ENCODE measurements around the gene MEG3.

Gene MEG3

DNA sequence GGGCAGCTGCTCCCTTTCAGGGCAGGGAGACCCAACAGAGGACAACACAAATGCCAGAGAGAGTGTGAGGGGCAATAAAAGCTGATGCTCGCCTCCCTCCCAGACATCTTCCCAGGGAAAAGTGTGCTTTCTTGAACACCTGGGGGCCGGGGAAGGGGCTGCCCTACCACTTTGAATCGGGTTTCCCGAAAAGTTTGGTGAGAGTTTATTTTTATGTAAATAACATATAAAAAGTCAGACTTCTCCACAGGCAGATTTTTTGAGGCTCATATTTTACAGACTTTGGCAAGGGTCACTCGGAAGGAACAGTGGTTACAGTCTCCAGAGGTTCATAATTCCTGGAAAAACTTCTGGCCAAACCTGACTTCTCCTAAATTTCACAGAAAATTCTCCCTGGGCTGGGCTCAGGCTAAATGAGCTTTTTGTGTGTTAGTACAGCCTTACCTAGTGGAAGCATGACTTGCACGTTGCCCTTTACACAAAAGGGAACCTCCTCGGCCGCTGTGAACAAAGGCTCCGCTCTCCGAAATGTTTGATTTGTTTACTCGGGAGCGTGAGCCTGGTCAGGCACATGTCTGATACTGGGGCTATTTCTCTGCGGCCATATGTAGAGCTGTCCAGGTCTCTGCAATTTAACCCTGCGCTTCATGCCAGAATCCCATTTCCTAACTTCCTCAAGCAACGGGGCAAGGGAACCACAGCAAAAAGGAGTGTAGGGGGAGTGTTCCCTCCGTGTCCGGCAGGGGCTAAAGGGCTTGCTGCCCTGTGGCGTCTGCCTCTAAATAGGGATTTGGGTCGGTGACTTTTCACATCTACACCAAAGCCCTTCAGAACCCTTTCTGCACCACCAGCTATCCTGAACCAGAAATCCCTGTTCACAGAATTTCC is 74.2 kb downstream of the MEG3 start:
- no peak for DNase-seq (ENCODE audit: low read depth, low spot score)
- H3K4me3 ChIP-seq (ENCODE audit: low read length): no peak overlapping the region

DNA sequence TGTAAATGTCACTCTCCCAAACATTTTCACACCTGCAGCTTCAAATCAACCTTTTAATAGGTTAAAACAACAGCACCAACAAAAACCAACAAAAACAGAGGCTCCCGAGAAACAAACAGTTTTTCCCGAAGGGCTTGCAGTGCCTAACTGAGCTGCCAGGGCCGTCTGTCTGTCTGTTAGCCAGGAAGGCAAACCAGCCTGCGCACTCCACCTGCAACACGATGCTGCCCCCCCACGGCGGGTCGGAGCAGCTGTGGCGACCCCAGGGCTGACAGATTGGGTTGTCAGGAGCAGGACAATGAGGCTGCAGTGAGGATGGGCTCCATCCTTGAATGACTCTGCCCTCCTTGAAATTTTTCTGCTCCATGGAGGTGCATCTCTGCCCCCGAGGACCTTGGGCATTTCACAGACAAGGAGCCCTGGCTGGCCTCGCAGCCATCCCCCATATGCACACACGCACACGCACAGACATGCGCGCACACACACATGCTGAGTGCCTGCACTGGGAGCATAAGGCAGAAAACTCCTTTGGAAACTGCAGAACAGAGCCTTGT is 75.0 kb downstream of the MEG3 start:
- H3K4me3 ChIP-seq (ENCODE audit: low read length): no peak overlapping the region

DNA sequence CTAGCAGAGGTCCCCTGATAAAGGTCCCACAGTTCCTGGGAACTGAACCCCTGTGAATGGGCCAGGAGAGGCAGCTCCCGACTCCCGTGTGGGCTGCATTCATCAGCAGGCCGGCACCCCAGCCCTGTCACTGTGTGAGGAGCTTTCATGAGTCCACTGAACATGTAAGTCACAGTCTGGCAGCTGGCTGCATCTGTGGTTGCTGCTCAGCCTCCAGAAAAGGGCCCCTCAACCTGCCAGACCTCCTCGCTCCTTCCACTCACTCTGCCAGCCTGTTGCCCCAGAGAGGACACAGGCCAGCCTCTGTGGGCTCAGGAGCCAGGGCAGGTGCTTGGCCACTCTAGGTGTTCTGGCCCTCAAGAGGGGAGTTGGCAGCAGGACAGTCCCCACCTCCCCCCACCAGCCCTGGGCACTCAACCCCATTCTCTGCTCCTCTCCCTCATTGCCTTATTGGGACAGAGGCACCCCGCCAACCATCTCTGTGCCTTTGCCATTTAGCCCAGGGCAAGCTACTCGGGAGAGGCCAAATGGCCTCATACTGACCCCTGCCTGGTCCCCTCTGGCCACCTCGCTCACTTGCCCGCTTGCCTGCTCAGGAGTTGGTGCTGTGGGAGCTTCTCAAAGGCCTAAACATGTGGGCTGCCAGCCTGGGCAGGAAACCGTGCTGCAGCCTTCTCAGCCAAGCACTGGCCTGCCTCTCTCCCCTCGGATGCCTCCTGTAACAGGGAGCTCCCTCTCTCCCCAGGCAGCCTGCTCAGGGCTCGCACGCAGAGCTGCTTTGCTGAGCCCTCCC is 75.7 kb downstream of the MEG3 start:
- no peak overlapping the region for H3K4me3 ChIP-seq (ENCODE audit: low read length)
- DNase-seq (ENCODE audit: low read depth, low spot score): no peak

More for the DNA sequence above, 75.0 kb downstream of the MEG3 start:
- peak; percentile 10 for DNase-seq (ENCODE audit: low read depth, low spot score)

DNA sequence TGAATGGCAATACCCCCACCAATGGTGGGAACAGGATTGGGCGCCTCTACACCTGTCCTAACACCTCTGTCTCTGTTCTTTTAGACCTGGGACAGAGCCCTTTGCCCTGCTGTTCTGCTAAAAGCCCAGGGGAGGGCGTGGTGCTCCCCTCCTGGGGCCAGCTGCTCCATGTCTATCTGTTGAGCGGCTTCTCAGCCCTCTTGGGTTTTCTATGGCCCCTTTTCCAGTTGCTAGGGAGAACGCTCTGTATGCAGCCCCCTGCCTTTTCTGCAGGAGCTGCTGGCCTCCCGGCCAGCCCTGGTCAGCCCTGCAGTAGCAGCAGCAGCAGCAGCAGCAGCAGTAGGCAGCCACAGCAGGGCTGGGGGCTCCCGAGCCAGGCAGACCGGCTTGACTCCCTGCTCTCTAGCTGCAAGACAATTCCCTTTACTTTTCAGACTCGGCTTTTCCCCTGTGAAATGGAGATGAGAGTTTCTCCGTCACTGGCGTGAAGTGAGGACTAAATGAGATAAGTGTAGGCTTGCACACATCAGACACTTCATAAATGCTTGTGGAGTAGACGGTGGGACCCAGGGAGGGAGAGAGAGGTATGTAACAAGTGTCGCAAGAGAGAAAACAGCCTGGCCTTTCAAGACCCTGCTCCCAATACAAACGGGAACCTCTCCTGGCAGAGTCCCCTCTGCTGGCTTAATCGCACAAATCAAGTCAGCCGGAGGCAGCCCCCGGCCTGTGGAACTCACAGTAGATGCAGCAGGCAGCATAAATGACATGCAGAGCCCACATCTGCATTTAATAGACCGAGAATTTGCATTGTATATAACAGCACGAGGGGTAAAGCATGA is 76.6 kb downstream of the MEG3 start:
- H3K4me3 ChIP-seq (ENCODE audit: low read length): no peak overlapping the region
- DNase-seq (ENCODE audit: low read depth, low spot score): peak; percentile 2

DNA sequence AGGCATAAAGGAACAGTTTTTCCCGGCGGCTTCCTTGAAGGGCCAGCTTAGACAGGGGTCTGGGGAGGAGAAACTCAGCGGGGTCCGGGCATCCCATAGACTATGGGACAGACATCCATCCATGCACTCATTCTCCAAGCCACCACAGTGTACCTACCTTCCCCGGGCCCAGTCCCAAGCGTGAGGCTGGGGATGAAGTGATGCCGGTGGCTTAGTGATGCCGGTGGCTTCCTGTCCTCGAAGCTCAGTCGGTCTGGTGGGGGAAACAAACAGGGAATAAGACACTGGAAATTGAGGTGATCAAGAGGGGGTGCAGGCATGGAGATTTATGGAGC is 77.2 kb downstream of the MEG3 start:
- no peak for DNase-seq (ENCODE audit: low read depth, low spot score)
- no peak overlapping the region for H3K4me3 ChIP-seq (ENCODE audit: low read length)

DNA sequence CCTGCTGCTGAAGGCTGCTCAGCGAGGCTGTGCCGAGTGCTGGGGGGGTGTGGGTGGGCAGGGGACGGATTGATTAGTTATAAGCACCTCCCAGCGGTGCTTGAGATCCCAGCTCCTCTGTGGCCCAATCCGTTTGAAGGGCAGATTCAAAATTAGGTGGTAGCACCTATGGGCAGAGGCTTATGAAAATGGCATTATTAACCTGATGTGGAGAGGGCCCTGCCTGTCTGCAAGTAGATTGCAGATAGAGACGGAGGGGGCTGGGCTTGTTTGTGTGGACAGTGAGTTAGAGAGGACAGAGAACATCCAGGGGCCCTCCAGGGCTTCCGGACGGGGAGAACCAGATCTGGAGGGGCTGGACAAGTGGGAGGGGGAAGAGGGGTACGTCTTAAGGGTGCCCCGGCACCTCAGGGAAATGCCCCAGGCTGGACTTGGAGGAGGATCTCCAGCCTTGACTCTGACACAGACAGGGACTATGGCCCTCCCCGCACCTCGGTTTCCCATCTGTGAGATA is 77.8 kb downstream of the MEG3 start, which contains the start of gene RTL1:
RTL1 (minus strand) TSS at position 51 of the 514 bp plus-strand sequence. CDS start 18,934 bp downstream, outside the sequence.
- no peak for DNase-seq (ENCODE audit: low read depth, low spot score)
- no peak within 1 kb of the TSS for H3K4me3 ChIP-seq (ENCODE audit: low read length)

DNA sequence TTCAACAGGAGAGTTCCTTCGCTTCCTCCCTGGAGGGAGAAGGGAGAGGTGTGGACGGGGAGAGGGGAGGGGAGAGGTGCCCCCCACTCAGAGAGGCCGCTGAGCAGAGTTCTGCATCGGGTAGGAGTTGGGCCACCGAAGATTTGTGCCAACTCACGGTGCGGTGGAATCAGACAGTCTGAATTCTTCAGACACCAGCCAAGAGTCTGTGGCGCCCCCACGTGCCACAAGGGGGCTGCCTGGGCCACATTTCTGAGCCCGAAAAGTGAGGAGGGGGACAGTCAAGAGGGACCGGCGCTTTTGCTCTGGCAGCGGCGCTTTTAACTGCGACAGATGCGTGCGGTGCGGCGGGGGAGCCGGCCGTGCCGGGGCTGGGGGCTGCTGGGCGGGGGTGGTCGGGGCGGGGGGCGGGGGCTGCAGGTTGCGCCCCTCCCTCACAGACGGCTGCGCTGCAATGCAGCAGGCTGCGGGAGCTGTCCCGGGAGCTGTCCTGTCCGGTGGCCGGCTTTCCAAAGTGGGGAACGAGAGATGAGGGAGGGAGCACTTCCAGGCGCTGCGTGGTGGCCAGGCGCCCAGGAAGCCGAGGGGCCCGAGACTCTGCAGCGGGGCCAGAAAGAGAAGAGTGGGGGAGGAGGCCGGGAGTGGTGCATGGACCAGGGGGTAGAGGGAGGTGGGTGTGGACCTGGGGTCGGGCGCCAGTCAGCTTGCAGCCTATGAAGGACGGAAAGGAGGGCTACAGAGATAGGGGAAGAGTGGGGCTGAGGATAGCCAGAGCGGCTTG is 78.6 kb downstream of the MEG3 start:
- no peak overlapping the region for H3K4me3 ChIP-seq (ENCODE audit: low read length)

DNA sequence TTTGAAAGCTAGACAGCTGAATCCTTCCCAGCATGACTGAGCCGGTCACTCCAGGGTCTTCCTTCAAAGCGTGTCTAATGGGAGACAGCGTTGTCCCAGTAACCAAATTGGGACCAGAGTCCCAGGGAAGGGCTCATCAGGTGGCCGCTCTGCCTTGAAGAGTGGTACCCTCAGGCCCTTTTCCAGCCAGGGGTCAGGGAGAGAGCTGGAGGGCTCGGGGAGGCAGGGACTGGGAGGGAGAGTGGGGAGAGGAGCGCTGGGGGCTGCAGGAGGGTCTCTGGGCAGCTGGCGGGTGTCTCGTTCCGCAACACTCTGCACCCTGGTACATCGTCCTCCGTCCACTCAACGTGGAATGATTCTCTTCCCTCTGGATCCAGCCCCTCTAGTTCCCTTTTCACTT is 79.2 kb downstream of the MEG3 start:
- no peak overlapping the region for H3K4me3 ChIP-seq (ENCODE audit: low read length)
- DNase-seq (ENCODE audit: low read depth, low spot score): no peak

More for the DNA sequence above, 78.6 kb downstream of the MEG3 start:
- no peak for DNase-seq (ENCODE audit: low read depth, low spot score)

DNA sequence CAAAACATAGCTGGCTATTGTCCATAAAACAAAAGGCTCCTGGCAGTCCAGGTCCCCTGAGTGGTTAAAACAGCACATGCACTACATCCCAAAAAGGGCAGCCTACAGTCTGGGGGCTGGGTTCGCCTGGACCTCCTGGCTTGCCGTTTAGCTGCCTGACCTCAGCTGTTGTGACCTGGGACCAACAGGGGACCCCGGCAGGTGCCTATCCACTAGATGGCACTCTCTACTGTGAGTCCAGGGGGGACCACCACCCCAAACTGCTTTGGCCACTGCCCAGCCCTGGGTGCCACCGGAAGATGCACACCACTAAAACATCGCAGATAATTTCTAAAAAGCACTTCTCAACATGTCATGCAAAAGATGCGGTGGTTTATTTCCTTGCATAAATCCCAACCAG is 80.5 kb downstream of the MEG3 start:
- no peak overlapping the region for H3K4me3 ChIP-seq (ENCODE audit: low read length)
- no peak for DNase-seq (ENCODE audit: low read depth, low spot score)

DNA sequence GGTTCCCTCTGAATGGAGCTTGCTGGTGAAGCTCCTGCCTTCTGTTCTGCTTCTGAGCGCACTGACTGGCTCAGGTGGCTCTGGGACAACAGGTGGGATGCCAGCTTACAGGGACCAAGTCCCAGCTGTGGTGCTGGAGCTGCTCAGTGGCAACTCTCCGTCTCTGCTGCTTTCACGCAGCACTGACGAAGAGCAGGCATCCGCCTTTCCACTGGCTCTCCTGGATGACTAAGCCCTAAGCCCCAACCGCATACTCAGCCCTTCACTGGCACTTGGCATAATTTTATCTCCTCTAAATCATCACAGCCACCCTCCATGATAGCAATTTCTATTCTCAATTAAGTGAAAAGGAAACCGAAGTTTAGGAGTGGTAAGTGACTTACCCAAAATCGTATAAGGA is 81.3 kb downstream of the MEG3 start:
- no peak overlapping the region for H3K4me3 ChIP-seq (ENCODE audit: low read length)
- DNase-seq (ENCODE audit: low read depth, low spot score): no peak

DNA sequence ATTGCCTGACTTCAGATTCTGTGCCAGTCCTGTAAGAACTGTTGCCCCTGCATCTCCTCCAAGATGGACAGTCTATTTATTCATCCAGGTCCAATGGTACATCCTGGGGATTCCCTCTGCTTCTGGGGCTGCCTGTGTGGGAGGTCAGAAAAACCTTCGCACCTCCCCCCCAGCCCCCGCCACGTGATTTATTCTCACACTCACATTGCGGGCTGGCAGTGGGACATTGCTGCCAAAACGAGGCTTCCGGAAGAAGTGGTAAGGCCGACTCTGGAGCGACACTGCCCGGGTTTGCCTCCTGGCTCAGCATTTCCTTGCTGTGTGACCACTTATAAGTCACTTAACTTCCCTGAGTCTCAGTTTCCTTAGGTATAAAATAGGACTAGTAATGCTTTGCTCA is 83.5 kb downstream of the MEG3 start:
- DNase-seq (ENCODE audit: low read depth, low spot score): no peak
- no peak overlapping the region for H3K4me3 ChIP-seq (ENCODE audit: low read length)
